Osteocyte (in vitro differentiated cells): ENCODE data around the gene MBP. TPM values are rescaled to one million over a fixed set of nuclear protein-coding genes. Genes with fewer than 3 reads are reported as not detected.
A peak's percentile ranks its signal among the peaks of the same experiment; 100 is the strongest.

ENCODE experiments used
- DNase-seq: peaks from one replicate; pipeline ENCODE4 v3.0.0; 2021; ENCODE audit warnings: mixed read lengths; ENCODE audit not compliant: unreplicated experiment; ENCODE audit errors: extremely low spot score
- H3K27ac Mint-ChIP-seq: one replicate; pipeline ENCODE4 v1.8.0; 2021; ENCODE audit warnings: mild to moderate bottlenecking, mixed read lengths; ENCODE audit not compliant: unreplicated experiment
- H3K27me3 Mint-ChIP-seq: one replicate; pipeline ENCODE4 v1.8.0; 2021; ENCODE audit warnings: mixed read lengths; ENCODE audit not compliant: unreplicated experiment
- H3K36me3 Mint-ChIP-seq: one replicate; pipeline ENCODE4 v1.8.0; 2021; ENCODE audit warnings: mixed read lengths; ENCODE audit not compliant: unreplicated experiment
- H3K4me1 Mint-ChIP-seq: one replicate; pipeline ENCODE4 v1.8.0; 2021; ENCODE audit warnings: mixed read lengths; ENCODE audit not compliant: unreplicated experiment
- H3K4me3 Mint-ChIP-seq: one replicate; pipeline ENCODE4 v1.8.0; 2021; ENCODE audit warnings: mild to moderate bottlenecking, moderate library complexity, mixed read lengths; ENCODE audit not compliant: unreplicated experiment
- H3K9me3 Mint-ChIP-seq: one replicate; pipeline ENCODE4 v1.8.0; 2021; ENCODE audit warnings: mixed read lengths; ENCODE audit not compliant: unreplicated experiment
- CTCF ChIP-seq: fragments of 200-600 bp; sonication (generic); IDR thresholded peaks from 2 replicates; pipeline ENCODE4 v1.5.0; 2021; ENCODE audit warnings: antibody characterized with exemption, mild to moderate bottlenecking, moderate library complexity
- total RNA-seq: library from RNA; stranded (reverse); gene quantifications from 2 replicates; pipeline ENCODE4 v1.2.1, GENCODE V29; 2021

MBP gene
- total RNA-seq, 1 donor from 2014 or later, result 18.6 TPM

- Mint-ChIP-seq H3K27ac (peak overlapping the region; percentile 75), H3K27me3 (no peaks in the 10 kb centered on the region), H3K4me3 (peak overlapping the region; percentile 77), H3K4me1 (peaks cover 57% of the 10 kb centered on the region), H3K9me3 (no peaks in the 10 kb centered on the region), H3K36me3 (peaks cover 2% of the 10 kb centered on the region)
- DNase-seq, result no peak
- no peak for TF ChIP-seq CTCF
Observed at GRCh38 chr18:77087393-77088141, 45.0 kb downstream of the MBP start.

DNA sequence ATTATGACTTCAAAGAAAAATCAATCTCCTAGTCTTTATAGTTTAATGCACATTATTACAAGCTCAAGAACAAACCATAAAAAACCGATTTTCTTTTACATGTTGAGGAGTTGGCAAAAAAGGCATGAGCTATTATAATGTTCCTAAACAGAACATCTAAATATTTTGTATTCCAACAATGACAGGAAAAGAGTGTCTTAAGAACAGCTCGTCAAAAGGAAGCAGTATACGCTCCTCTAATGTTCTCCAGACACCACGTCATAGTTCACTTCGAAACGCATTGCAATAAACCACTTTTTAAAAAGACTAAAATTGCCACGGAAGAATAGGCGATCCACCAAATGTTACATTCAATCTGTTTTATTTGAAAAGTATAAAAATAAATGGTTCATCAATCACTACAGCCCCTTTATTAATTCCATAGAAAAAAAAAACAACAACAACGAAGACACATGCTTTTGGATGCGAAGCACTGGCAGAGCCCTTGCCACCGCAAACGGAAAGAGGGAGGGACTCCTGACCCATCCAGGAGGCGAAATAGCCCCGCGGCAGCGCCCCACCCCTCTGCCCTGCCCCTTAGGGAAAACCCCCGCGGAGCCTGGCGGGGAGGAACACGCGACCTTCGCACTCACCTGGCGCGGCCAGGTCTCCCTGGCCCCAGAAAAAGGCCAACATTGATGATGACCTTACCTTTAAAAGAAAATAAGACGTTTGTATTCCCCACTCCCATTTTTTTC, 45.8 kb downstream of the MBP start:
- DNase-seq, result no peak
- TF ChIP-seq CTCF, result no peak
- Mint-ChIP-seq H3K27ac (peak overlapping the region; percentile 75), H3K4me3 (peak overlapping the region; percentile 77), H3K27me3 (no peaks in the 10 kb centered on the region), H3K9me3 (no peaks in the 10 kb centered on the region), H3K36me3 (peaks cover 2% of the 10 kb centered on the region), H3K4me1 (peaks cover 57% of the 10 kb centered on the region)

DNA sequence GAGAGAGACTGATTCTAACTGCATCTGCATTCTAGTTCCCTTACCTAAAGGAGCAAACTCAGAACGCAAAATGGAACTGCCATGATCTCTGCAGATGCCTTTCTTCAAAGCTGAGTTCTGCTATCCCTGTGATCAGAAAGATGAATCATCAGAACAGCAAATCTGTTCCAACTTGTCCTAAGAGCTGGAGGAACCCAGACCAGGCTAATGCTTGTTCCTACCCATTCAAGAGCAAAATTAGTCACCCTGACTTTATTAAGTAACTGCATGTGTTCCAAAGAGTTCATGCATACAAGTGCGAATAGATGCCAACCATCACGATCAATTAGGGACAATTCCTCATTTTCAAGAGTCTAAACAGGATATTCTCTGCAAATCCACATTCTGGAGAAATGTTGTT, 46.5 kb downstream of the MBP start:
- Mint-ChIP-seq H3K4me1 (peaks cover 60% of the 10 kb centered on the region), H3K9me3 (no peaks in the 10 kb centered on the region), H3K4me3 (no peak overlapping the region), H3K27me3 (no peaks in the 10 kb centered on the region), H3K27ac (no peak overlapping the region), H3K36me3 (peaks cover 2% of the 10 kb centered on the region)
- no peak for TF ChIP-seq CTCF
- no peak for DNase-seq

DNA sequence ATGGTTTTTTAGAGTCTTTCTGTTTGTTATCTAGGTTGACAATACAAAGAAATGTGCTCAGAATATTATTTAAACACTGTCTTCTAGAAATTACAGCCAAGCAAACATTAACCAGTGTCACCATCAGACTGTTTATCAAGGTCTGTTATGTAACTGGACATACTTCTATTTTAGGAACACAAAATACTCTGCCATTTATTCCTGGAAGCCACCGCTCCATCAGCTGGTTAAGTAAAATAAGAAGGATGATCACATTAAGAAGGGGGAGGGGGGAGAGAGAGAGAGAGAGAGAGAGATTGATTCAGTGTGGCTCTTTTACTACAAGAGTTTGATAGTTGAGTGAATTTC, 47.9 kb downstream of the MBP start:
- TF ChIP-seq CTCF, result no peak
- peaks cover 2% of the 10 kb centered on the region for H3K36me3 Mint-ChIP-seq
- no peaks in the 10 kb centered on the region for H3K27me3 Mint-ChIP-seq
- H3K4me1 Mint-ChIP-seq, result peaks cover 58% of the 10 kb centered on the region
- DNase-seq, result no peak
- H3K27ac Mint-ChIP-seq, result peak overlapping the region; percentile 44
- no peaks in the 10 kb centered on the region for H3K9me3 Mint-ChIP-seq
- H3K4me3 Mint-ChIP-seq, result no peak overlapping the region

GRCh38 chr18:77082316-77082955, 50.1 kb downstream of the MBP start:
- H3K4me3 Mint-ChIP-seq, result no peak overlapping the region

More at GRCh38 chr18:77082316-77082955, 50.1 kb downstream of the MBP start:
- TF ChIP-seq CTCF, result no peak
- Mint-ChIP-seq H3K27me3 (no peaks in the 10 kb centered on the region), H3K4me1 (peaks cover 60% of the 10 kb centered on the region), H3K27ac (no peak overlapping the region), H3K9me3 (no peaks in the 10 kb centered on the region), H3K36me3 (peaks cover 3% of the 10 kb centered on the region)
- DNase-seq, result no peak
